HEK293 (cell line): ENCODE measurements around the gene PPRC1.

ENCODE experiments used
- OVOL3 ChIP-seq: fragments of 450-650 bp; formaldehyde crosslinking; IDR thresholded peaks from 2 replicates; pipeline ENCODE4 v1.5.1; 2016; ENCODE audit warnings: missing biosample characterization, missing genetic modification characterization
- REPIN1 ChIP-seq: fragments of 450-650 bp; formaldehyde crosslinking; IDR thresholded peaks from 2 replicates; pipeline ENCODE4 v1.5.1; 2017; ENCODE audit warnings: missing biosample characterization, missing genetic modification characterization, low read depth
- SCRT1 ChIP-seq: fragments of 450-650 bp; formaldehyde crosslinking; IDR thresholded peaks from 2 replicates; pipeline ENCODE4 v1.5.1; 2016; ENCODE audit warnings: missing biosample characterization, missing genetic modification characterization, borderline replicate concordance
- ZBTB21 ChIP-seq: fragments of 450-650 bp; formaldehyde crosslinking; IDR thresholded peaks from 2 replicates; pipeline ENCODE4 v1.5.1; 2017; ENCODE audit warnings: missing biosample characterization, missing genetic modification characterization
- ZEB2 ChIP-seq: fragments of 450-650 bp; formaldehyde crosslinking; IDR thresholded peaks from 2 replicates; pipeline ENCODE4 v1.5.1; 2016; ENCODE audit warnings: missing biosample characterization, missing genetic modification characterization
- ZFP41 ChIP-seq: fragments of 450-650 bp; formaldehyde crosslinking; IDR thresholded peaks from 2 replicates; pipeline ENCODE4 v1.5.1; 2016; ENCODE audit warnings: missing biosample characterization, missing genetic modification characterization, borderline replicate concordance
- ZNF214 ChIP-seq: fragments of 450-650 bp; formaldehyde crosslinking; IDR thresholded peaks from 2 replicates; pipeline ENCODE4 v1.5.1; 2017; ENCODE audit warnings: missing biosample characterization, mild to moderate bottlenecking, missing genetic modification characterization, borderline replicate concordance
- ZNF239 ChIP-seq: fragments of 450-650 bp; formaldehyde crosslinking; IDR thresholded peaks from 2 replicates; pipeline ENCODE4 v1.5.1; 2016; ENCODE audit warnings: missing biosample characterization, missing genetic modification characterization
- ZNF248 ChIP-seq: fragments of 450-650 bp; formaldehyde crosslinking; IDR thresholded peaks from 2 replicates; pipeline ENCODE4 v1.5.1; 2017; ENCODE audit warnings: missing biosample characterization, missing genetic modification characterization
- ZNF324 ChIP-seq: fragments of 450-650 bp; formaldehyde crosslinking; IDR thresholded peaks from 2 replicates; pipeline ENCODE4 v1.5.1; 2016; ENCODE audit warnings: missing biosample characterization, missing genetic modification characterization
- ZNF501 ChIP-seq: fragments of 450-650 bp; formaldehyde crosslinking; IDR thresholded peaks from 2 replicates; pipeline ENCODE4 v1.5.1; 2016; ENCODE audit warnings: missing biosample characterization, missing genetic modification characterization
- ZNF521 ChIP-seq: fragments of 450-650 bp; formaldehyde crosslinking; IDR thresholded peaks from 2 replicates; pipeline ENCODE4 v1.5.1; 2017; ENCODE audit warnings: missing biosample characterization, mild to moderate bottlenecking, missing genetic modification characterization
- ZNF600 ChIP-seq: fragments of 450-650 bp; formaldehyde crosslinking; IDR thresholded peaks from 2 replicates; pipeline ENCODE4 v1.5.1; 2016; ENCODE audit warnings: missing biosample characterization, missing genetic modification characterization
- ZNF610 ChIP-seq: fragments of 450-650 bp; formaldehyde crosslinking; IDR thresholded peaks from 2 replicates; pipeline ENCODE4 v1.5.1; 2016; ENCODE audit warnings: missing biosample characterization, missing genetic modification characterization, borderline replicate concordance
- ZNF677 ChIP-seq: fragments of 450-650 bp; IDR thresholded peaks from 2 replicates; pipeline ENCODE4 v1.5.0; 2018; ENCODE audit warnings: missing biosample characterization, mild to moderate bottlenecking, missing genetic modification characterization, moderate library complexity
- ZNF701 ChIP-seq: fragments of 450-650 bp; formaldehyde crosslinking; IDR thresholded peaks from 2 replicates; pipeline ENCODE4 v1.5.1; 2016; ENCODE audit warnings: missing biosample characterization, missing genetic modification characterization
- ZNF747 ChIP-seq: fragments of 450-650 bp; formaldehyde crosslinking; IDR thresholded peaks from 2 replicates; pipeline ENCODE4 v1.5.1; 2016; ENCODE audit warnings: missing biosample characterization, missing genetic modification characterization
- ZNF792 ChIP-seq: fragments of 450-650 bp; formaldehyde crosslinking; IDR thresholded peaks from 2 replicates; pipeline ENCODE4 v1.5.1; 2016; ENCODE audit warnings: missing biosample characterization, missing genetic modification characterization
- TF ChIP-seq, protein P1 (sequence below): fragments of 450-650 bp; formaldehyde crosslinking; IDR thresholded peaks from 2 replicates; pipeline ENCODE4 v1.5.1; 2016; ENCODE audit warnings: missing biosample characterization, missing genetic modification characterization, borderline replicate concordance
- TF ChIP-seq, protein P2 (sequence below): fragments of 450-650 bp; formaldehyde crosslinking; conservative IDR thresholded peaks from 2 replicates; pipeline ENCODE4 v1.5.1; 2016; ENCODE audit warnings: low read depth, missing biosample characterization, missing genetic modification characterization
- TF ChIP-seq, protein P3 (sequence below): fragments of 450-650 bp; formaldehyde crosslinking; IDR thresholded peaks from 2 replicates; pipeline ENCODE4 v1.5.1; 2016; ENCODE audit warnings: missing biosample characterization, missing genetic modification characterization
- TF ChIP-seq, protein P4 (sequence below): fragments of 450-650 bp; IDR thresholded peaks from 2 replicates; pipeline ENCODE4 v1.5.1; 2018; ENCODE audit warnings: missing biosample characterization, missing genetic modification characterization
- TF ChIP-seq, protein P5 (sequence below): fragments of 450-650 bp; IDR thresholded peaks from 2 replicates; pipeline ENCODE4 v1.5.1; 2018; ENCODE audit warnings: missing biosample characterization, mild to moderate bottlenecking, missing genetic modification characterization

Gene PPRC1

DNA sequence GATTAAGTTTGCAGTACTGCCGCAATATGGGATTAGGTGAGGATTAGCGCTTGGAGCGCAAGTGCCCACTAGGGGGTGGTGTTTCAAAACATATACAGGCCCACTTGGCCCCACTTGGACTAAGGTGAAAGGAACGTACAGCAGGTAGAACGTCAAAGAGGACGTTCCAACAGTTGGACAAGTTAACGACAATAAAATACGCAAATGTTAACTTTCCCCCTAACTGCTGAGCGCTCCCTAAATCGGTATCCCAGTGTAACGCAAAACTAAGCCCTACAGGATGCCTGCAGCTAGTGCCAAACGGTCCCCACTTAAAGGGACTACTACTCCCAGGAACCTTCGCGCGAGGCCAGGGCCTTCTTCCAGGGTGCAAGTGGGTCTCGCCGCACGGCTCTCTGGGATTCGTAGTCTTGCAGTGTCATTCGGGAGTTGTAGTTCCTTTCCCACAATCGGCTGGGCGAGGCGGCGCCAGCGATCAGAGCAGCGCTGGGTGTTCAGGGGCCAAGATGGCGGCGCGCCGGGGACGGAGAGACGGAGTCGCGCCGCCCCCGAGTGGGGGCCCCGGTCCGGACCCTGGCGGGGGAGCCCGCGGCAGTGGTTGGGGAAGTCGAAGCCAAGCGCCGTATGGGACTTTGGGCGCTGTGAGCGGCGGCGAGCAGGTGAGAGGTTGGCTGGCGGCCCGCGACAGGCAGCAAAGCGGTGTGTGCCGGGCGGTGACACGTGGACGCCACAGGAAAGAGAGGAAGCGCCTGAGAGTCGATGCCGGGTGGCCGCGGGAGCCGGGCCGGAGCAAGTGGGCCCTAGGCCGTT, at the start of gene PPRC1 (continued):
- TF ChIP-seq ZNF610 (tag by site-specific recombination) (0 out of 2 replicates have a peak, but pooled peaks have one; percentile 10), ZNF521 (tag by site-specific recombination) (no peak), ZNF677 (tag by site-specific recombination) (no peak), ZNF324 (tag by site-specific recombination) (peak; percentile 50), ZEB2 (peak; percentile 96), ZNF501 (peak; percentile 80), ZNF701 (tag by site-specific recombination) (no peak), ZNF747 (no peak), ZNF239 (peak; percentile 60; the same call in 1 of the 2 replicates), SCRT1 (peak; percentile 41; the same call in 1 of the 2 replicates), ZBTB21 (tag by site-specific recombination) (peak; percentile 62; the same call in 1 of the 2 replicates), OVOL3 (tag by site-specific recombination) (peak; percentile 13; the same call in 1 of the 2 replicates), REPIN1 (tag by site-specific recombination) (no peak), ZNF792 (tag by site-specific recombination) (no peak), ZFP41 (no peak), ZNF248 (tag by site-specific recombination) (no peak), ZNF600 (tag by site-specific recombination) (peak; percentile 60; the same call in 1 of the 2 replicates), ZNF214 (tag by site-specific recombination) (no peak)
- TF ChIP-seq, protein P1, sequence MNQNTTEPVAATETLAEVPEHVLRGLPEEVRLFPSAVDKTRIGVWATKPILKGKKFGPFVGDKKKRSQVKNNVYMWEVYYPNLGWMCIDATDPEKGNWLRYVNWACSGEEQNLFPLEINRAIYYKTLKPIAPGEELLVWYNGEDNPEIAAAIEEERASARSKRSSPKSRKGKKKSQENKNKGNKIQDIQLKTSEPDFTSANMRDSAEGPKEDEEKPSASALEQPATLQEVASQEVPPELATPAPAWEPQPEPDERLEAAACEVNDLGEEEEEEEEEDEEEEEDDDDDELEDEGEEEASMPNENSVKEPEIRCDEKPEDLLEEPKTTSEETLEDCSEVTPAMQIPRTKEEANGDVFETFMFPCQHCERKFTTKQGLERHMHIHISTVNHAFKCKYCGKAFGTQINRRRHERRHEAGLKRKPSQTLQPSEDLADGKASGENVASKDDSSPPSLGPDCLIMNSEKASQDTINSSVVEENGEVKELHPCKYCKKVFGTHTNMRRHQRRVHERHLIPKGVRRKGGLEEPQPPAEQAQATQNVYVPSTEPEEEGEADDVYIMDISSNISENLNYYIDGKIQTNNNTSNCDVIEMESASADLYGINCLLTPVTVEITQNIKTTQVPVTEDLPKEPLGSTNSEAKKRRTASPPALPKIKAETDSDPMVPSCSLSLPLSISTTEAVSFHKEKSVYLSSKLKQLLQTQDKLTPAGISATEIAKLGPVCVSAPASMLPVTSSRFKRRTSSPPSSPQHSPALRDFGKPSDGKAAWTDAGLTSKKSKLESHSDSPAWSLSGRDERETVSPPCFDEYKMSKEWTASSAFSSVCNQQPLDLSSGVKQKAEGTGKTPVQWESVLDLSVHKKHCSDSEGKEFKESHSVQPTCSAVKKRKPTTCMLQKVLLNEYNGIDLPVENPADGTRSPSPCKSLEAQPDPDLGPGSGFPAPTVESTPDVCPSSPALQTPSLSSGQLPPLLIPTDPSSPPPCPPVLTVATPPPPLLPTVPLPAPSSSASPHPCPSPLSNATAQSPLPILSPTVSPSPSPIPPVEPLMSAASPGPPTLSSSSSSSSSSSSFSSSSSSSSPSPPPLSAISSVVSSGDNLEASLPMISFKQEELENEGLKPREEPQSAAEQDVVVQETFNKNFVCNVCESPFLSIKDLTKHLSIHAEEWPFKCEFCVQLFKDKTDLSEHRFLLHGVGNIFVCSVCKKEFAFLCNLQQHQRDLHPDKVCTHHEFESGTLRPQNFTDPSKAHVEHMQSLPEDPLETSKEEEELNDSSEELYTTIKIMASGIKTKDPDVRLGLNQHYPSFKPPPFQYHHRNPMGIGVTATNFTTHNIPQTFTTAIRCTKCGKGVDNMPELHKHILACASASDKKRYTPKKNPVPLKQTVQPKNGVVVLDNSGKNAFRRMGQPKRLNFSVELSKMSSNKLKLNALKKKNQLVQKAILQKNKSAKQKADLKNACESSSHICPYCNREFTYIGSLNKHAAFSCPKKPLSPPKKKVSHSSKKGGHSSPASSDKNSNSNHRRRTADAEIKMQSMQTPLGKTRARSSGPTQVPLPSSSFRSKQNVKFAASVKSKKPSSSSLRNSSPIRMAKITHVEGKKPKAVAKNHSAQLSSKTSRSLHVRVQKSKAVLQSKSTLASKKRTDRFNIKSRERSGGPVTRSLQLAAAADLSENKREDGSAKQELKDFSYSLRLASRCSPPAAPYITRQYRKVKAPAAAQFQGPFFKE = 0 out of 2 replicates have a peak, but pooled peaks have one; percentile 63
- TF ChIP-seq, protein P2, sequence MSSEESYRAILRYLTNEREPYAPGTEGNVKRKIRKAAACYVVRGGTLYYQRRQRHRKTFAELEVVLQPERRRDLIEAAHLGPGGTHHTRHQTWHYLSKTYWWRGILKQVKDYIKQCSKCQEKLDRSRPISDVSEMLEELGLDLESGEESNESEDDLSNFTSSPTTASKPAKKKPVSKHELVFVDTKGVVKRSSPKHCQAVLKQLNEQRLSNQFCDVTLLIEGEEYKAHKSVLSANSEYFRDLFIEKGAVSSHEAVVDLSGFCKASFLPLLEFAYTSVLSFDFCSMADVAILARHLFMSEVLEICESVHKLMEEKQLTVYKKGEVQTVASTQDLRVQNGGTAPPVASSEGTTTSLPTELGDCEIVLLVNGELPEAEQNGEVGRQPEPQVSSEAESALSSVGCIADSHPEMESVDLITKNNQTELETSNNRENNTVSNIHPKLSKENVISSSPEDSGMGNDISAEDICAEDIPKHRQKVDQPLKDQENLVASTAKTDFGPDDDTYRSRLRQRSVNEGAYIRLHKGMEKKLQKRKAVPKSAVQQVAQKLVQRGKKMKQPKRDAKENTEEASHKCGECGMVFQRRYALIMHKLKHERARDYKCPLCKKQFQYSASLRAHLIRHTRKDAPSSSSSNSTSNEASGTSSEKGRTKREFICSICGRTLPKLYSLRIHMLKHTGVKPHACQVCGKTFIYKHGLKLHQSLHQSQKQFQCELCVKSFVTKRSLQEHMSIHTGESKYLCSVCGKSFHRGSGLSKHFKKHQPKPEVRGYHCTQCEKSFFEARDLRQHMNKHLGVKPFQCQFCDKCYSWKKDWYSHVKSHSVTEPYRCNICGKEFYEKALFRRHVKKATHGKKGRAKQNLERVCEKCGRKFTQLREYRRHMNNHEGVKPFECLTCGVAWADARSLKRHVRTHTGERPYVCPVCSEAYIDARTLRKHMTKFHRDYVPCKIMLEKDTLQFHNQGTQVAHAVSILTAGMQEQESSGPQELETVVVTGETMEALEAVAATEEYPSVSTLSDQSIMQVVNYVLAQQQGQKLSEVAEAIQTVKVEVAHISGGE (tag by site-specific recombination) = peak; percentile 95
- TF ChIP-seq, protein P3, sequence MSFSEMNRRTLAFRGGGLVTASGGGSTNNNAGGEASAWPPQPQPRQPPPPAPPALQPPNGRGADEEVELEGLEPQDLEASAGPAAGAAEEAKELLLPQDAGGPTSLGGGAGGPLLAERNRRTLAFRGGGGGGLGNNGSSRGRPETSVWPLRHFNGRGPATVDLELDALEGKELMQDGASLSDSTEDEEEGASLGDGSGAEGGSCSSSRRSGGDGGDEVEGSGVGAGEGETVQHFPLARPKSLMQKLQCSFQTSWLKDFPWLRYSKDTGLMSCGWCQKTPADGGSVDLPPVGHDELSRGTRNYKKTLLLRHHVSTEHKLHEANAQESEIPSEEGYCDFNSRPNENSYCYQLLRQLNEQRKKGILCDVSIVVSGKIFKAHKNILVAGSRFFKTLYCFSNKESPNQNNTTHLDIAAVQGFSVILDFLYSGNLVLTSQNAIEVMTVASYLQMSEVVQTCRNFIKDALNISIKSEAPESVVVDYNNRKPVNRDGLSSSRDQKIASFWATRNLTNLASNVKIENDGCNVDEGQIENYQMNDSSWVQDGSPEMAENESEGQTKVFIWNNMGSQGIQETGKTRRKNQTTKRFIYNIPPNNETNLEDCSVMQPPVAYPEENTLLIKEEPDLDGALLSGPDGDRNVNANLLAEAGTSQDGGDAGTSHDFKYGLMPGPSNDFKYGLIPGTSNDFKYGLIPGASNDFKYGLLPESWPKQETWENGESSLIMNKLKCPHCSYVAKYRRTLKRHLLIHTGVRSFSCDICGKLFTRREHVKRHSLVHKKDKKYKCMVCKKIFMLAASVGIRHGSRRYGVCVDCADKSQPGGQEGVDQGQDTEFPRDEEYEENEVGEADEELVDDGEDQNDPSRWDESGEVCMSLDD (tag by site-specific recombination) = peak; percentile 58; the same call in 1 of the 2 replicates
- TF ChIP-seq, protein P4, sequence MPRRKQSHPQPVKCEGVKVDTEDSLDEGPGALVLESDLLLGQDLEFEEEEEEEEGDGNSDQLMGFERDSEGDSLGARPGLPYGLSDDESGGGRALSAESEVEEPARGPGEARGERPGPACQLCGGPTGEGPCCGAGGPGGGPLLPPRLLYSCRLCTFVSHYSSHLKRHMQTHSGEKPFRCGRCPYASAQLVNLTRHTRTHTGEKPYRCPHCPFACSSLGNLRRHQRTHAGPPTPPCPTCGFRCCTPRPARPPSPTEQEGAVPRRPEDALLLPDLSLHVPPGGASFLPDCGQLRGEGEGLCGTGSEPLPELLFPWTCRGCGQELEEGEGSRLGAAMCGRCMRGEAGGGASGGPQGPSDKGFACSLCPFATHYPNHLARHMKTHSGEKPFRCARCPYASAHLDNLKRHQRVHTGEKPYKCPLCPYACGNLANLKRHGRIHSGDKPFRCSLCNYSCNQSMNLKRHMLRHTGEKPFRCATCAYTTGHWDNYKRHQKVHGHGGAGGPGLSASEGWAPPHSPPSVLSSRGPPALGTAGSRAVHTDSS (tag by site-specific recombination) = no peak
- TF ChIP-seq, protein P5, sequence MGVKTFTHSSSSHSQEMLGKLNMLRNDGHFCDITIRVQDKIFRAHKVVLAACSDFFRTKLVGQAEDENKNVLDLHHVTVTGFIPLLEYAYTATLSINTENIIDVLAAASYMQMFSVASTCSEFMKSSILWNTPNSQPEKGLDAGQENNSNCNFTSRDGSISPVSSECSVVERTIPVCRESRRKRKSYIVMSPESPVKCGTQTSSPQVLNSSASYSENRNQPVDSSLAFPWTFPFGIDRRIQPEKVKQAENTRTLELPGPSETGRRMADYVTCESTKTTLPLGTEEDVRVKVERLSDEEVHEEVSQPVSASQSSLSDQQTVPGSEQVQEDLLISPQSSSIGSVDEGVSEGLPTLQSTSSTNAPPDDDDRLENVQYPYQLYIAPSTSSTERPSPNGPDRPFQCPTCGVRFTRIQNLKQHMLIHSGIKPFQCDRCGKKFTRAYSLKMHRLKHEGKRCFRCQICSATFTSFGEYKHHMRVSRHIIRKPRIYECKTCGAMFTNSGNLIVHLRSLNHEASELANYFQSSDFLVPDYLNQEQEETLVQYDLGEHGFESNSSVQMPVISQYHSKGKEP (tag by site-specific recombination) = peak; percentile 39; the same call in 1 of the 2 replicates
